Aorta (tissue), 5 donors: Measurements from ENCODE around the gene HIPK2. TPM values are rescaled to one million over a fixed set of nuclear protein-coding genes. Genes with fewer than 3 reads are reported as not detected.

Source experiments
- ATAC-seq: fragments of 200-7000 bp; cut with Tn5 transposase; one replicate; pipeline ENCODE4 v1.9.1; 2022; ENCODE audit warnings: moderate library complexity; ENCODE audit not compliant: low FRiP score
- DNase-seq, 2 donors: peaks; one replicate each; pipeline ENCODE4 v3.0.0-alpha.2; 2020
- H3K27ac ChIP-seq, 2 donors: one replicate each; pipeline ENCODE4 v1.5.1; 2013; ENCODE audit warnings: low read length in 2 of 2, mild to moderate bottlenecking in 2 of 2, moderate library complexity in 2 of 2, control low read depth in 1 of 2, inconsistent platforms in 1 of 2, low read depth in 1 of 2
- H3K27me3 ChIP-seq, 2 donors: one replicate each; pipeline ENCODE4 v1.6.1; 2013; ENCODE audit warnings: control low read depth in 1 of 2, low read length in 1 of 2, mild to moderate bottlenecking in 1 of 2, moderate library complexity in 1 of 2; ENCODE audit not compliant: insufficient read depth in 2 of 2, control insufficient read depth in 1 of 2
- H3K36me3 ChIP-seq, 2 donors: one replicate each; pipeline ENCODE4 v1.6.1; 2013; ENCODE audit warnings: control low read depth in 1 of 2, low read length in 1 of 2, mild to moderate bottlenecking in 1 of 2; ENCODE audit not compliant: insufficient read depth in 2 of 2, control insufficient read depth in 1 of 2
- H3K4me1 ChIP-seq, 2 donors: one replicate each; pipeline ENCODE4 v1.6.1; 2013; ENCODE audit warnings: low read length in 2 of 2, control low read depth in 1 of 2, mild to moderate bottlenecking in 1 of 2, moderate library complexity in 1 of 2; ENCODE audit not compliant: insufficient read depth in 2 of 2, control insufficient read depth in 1 of 2
- H3K4me3 ChIP-seq, 2 donors: one replicate each; pipeline ENCODE4 v1.5.1; 2013; ENCODE audit warnings: low read length in 2 of 2, control low read depth in 1 of 2, mild to moderate bottlenecking in 1 of 2
- H3K9me3 ChIP-seq: one replicate; pipeline ENCODE4 v1.6.1; 2013; ENCODE audit warnings: mild to moderate bottlenecking, low read length; ENCODE audit not compliant: control insufficient read depth
- whole genome bisulfite sequencing, 2 donors: extraction: QIAGEN DNeasy Blood & Tissue Kit; methylation state at CpG; one replicate each; pipeline ENCODE4 v1.1.7; 2013; 5-methylcytosine and 5-hydroxymethylcytosine counted together
- intact Hi-C, 2 donors: fragments of 100-400 bp; cut with DNase I; formaldehyde crosslinking; loops; one replicate each; pipeline versions ENCODE4 v1.14.2 to v1.15.0; 2022
- polyA plus RNA-seq, 2 donors: library from polyadenylated mRNA; stranded (reverse); fragments of 200-250 nt; gene quantifications; one replicate each; pipeline ENCODE4 v1.2.3, GENCODE V29; 2013
- total RNA-seq, 2 donors: library from RNA; stranded (reverse); fragmentation: NEBNext Ultra II Directional; extraction: Animal tissue kit (Norgen Biotek cat#: 25700); gene quantifications; one replicate each; pipeline ENCODE4 v1.2.1, GENCODE V29; 2021
- donor health status: healthy with polysubstance abuse.
- donor health status: Bipolar disorder and iron deficiency.
- donor health status: DM: no; HTN: no; CAD: no.
- donor health status: DM: no; HTN: no; CAD: no.
- donor health status: DM: yes; HTN: yes; CAD: no.

The HIPK2 gene
- total and polyA plus RNA-seq, 4 donors, result 9.4 to 108 (median 23.9) TPM

GRCh38 chr7:139704308-139704879, 73.4 kb downstream of the HIPK2 start:
- Histone ChIP-seq H3K27ac (no peak overlapping the region), H3K9me3 (no peaks in the 10 kb centered on the region), H3K27me3 (no peaks in the 10 kb centered on the region), H3K4me3 (no peak overlapping the region), H3K4me1 (no peaks in the 10 kb centered on the region), H3K36me3 (peaks cover 0 to 4% of the 10 kb centered on the region in 2 donors)
- WGBS, 2 donors, result 76 to 78% methylated on average over 8 of the region's 8 CpGs
- DNase-seq, result no peak
- intact Hi-C loops, result no loop called here
- no peak for ATAC-seq

DNA sequence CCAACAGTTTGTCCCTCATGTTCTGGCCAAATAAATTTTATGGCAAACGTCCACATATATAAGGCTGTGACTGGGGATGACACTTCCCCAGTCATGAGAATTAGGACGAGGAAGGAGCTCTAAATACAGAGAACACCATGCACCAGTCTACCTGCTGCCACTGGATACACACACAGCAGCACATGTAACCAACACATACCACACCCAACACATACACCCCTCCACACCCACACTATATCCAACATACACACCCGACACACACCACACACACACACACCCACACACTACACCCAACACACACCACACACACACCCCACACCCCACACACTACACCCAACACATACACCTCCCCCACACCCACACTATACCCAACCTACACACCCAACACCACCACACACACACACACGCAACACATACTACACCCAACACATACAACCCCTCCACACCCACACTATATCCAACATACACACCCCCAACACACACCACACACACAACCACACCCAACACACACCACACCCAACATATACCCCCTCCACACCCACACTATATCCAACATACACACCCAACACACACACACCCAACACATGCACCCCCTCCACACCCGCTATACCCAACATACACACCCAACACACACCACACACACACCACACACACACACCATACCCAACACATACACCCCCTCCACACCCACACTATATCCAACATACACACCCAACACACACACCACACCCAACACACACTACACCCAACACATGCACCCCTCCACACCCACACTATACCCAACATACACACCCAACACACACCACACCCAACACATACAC, 74.1 kb downstream of the HIPK2 start:
- intact Hi-C loops, result no loop called here
- Histone ChIP-seq H3K36me3 (peaks cover 0 to 4% of the 10 kb centered on the region in 2 donors), H3K4me1 (no peaks in the 10 kb centered on the region), H3K27me3 (no peaks in the 10 kb centered on the region), H3K4me3 (no peak overlapping the region), H3K27ac (no peak overlapping the region), H3K9me3 (no peaks in the 10 kb centered on the region)
- ATAC-seq (no peak), DNase-seq (no peak)
- WGBS, 2 donors, result 62 to 65% methylated on average over 5 of the region's 5 CpGs

GRCh38 chr7:139702811-139703486, 74.8 kb downstream of the HIPK2 start:
- no peak for DNase-seq
- no peak overlapping the region for H3K27ac ChIP-seq
- no peaks in the 10 kb centered on the region for H3K9me3 ChIP-seq
- H3K4me1 ChIP-seq, result no peaks in the 10 kb centered on the region
- H3K4me3 ChIP-seq, result no peak overlapping the region
- intact Hi-C loops, result no loop called here
- no peak for ATAC-seq
- WGBS, 2 donors, result 50 to 51% methylated on average over 10 of the region's 10 CpGs
- H3K36me3 ChIP-seq, result peaks cover 0 to 2% of the 10 kb centered on the region in 2 donors
- no peaks in the 10 kb centered on the region for H3K27me3 ChIP-seq

DNA sequence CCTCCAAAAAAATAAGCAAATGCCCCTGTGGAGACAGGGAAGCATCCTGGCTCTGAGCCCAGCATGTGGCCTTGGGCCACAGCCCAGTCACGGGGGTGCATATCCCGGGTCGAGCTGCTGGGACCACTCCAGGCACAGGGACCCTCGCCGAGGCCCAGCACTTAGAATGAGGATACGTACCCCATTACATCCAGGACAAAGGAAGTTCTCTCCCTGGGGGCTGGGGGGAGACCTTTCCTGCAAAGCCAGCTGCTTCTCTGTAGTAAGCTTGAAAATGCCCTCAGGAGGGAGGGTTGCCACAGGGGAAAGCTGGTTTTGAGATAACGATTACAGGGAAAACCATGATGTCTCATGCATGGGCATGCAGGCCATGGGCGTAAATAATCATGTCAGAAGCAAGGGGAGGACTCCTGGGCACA, 75.5 kb downstream of the HIPK2 start:
- Histone ChIP-seq H3K27me3 (no peaks in the 10 kb centered on the region), H3K36me3 (no peaks in the 10 kb centered on the region), H3K4me1 (no peaks in the 10 kb centered on the region), H3K9me3 (no peaks in the 10 kb centered on the region), H3K4me3 (no peak overlapping the region), H3K27ac (no peak overlapping the region)
- DNase-seq (no peak), ATAC-seq (peak; percentile 13)
- WGBS, 2 donors, result 20 to 22% methylated on average over 8 of the region's 8 CpGs
- intact Hi-C loops, result no loop called here

GRCh38 chr7:139701908-139702307, 75.9 kb downstream of the HIPK2 start:
- H3K4me3 ChIP-seq, result no peak overlapping the region
- no peaks in the 10 kb centered on the region for H3K9me3 ChIP-seq
- WGBS, 2 donors, result 71 to 77% methylated on average over 12 of the region's 12 CpGs
- DNase-seq (no peak), ATAC-seq (no peak)
- H3K4me1 ChIP-seq, result no peaks in the 10 kb centered on the region
- no peak overlapping the region for H3K27ac ChIP-seq
- H3K27me3 ChIP-seq, result no peaks in the 10 kb centered on the region
- intact Hi-C loops, result no loop called here
- no peaks in the 10 kb centered on the region for H3K36me3 ChIP-seq

DNA sequence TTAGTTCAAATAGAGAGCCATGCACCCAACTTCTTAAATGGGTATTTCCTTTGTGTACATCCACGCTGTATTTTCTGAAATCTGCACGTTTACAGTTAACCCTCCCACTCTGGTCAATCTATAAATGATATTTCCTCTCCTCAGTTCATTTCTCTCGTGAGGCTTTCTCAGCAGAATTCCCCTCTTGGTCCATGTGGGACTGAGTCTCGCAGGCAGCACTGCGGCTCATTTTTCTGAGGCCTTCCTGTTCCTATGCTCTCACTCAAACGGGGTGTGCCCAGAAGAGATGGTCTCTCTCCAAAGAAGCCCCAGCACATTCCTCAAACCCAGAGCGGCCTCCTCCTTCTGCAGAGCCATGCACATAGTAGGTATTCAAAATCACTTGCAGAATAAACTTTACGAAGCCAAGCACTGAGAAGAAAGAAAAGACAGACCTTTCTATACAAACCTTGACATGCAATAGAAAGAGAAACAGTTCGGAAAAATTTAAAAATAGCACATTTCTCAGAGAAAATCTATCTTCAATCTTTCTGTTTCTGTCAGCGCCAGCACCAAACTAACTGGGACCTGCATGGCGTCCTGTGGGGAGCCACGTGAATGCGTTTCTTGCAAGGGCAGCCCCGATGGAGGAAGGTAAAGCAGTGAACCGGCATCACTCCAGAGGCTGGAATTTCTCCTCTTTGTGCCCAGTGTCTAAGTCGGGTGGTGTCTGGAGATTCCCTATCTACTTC, 77.1 kb downstream of the HIPK2 start:
- Histone ChIP-seq H3K36me3 (no peaks in the 10 kb centered on the region), H3K27ac (no peak overlapping the region), H3K9me3 (no peaks in the 10 kb centered on the region), H3K4me1 (no peaks in the 10 kb centered on the region), H3K27me3 (no peaks in the 10 kb centered on the region), H3K4me3 (no peak overlapping the region)
- no peak for DNase-seq
- intact Hi-C loops, result no loop called here
- 57 to 62% methylated on average over 16 of the region's 16 CpGs for WGBS, 2 donors
- ATAC-seq, result no peak

- Histone ChIP-seq H3K4me1 (no peaks in the 10 kb centered on the region), H3K4me3 (no peak overlapping the region), H3K27ac (no peak overlapping the region), H3K27me3 (no peaks in the 10 kb centered on the region), H3K9me3 (no peaks in the 10 kb centered on the region), H3K36me3 (no peaks in the 10 kb centered on the region)
- 83 to 84% methylated on average over 18 of the region's 18 CpGs for WGBS, 2 donors
- DNase-seq, result no peak
- intact Hi-C loops, result no loop called here
- ATAC-seq, result no peak
Measured at GRCh38 chr7:139699640-139700504, 77.9 kb downstream of the HIPK2 start.

- H3K9me3 ChIP-seq, result no peaks in the 10 kb centered on the region
- no peaks in the 10 kb centered on the region for H3K27me3 ChIP-seq
- H3K27ac ChIP-seq, result no peak overlapping the region
- DNase-seq (no peak), ATAC-seq (no peak)
- no peaks in the 10 kb centered on the region for H3K4me1 ChIP-seq
- WGBS, 2 donors, result 91 to 92% methylated on average over 13 of the region's 13 CpGs
- no peaks in the 10 kb centered on the region for H3K36me3 ChIP-seq
- intact Hi-C loops, result no loop called here
- H3K4me3 ChIP-seq, result no peak overlapping the region
Measured at GRCh38 chr7:139698844-139699243, 79.0 kb downstream of the HIPK2 start.
